Glomerular visceral epithelial cell (primary cell): ENCODE measurements around the gene TOMM40L.
A peak's percentile ranks its signal among the peaks of the same experiment; 100 is the strongest.

Source experiments
- DNase-seq: peaks from one replicate; pipeline ENCODE4 v3.0.0-alpha.2; 2016; ENCODE audit errors: extremely low spot score

TOMM40L gene

GRCh38 chr1:161197560-161198193 is 28.2 kb upstream of the TOMM40L start:
- no peak for DNase-seq

- no peak for DNase-seq
These were observed 27.5 kb upstream of the TOMM40L start for GRCh38 chr1:161198194-161198896.

GRCh38 chr1:161198897-161199431 is 26.9 kb upstream of the TOMM40L start, which contains the start of gene ADAMTS4:
ADAMTS4 (minus strand) TSS chr1:161199054; CDS start chr1:161198627, 427 bp downstream.
- no peak for DNase-seq

- DNase-seq, result no peak
These were observed 26.2 kb upstream of the TOMM40L start for GRCh38 chr1:161199506-161200139.

GRCh38 chr1:161200421-161200991 is 25.4 kb upstream of the TOMM40L start:
- DNase-seq, result no peak

- no peak for DNase-seq
These were observed 24.6 kb upstream of the TOMM40L start for GRCh38 chr1:161200992-161201835.

GRCh38 chr1:161201836-161202712 is 23.8 kb upstream of the TOMM40L start, which contains the start of gene NDUFS2:
NDUFS2 (plus strand) TSS chr1:161202367; CDS start chr1:161202386, 19 bp downstream.
- peak; percentile 99 for DNase-seq

- no peak for DNase-seq
These were observed 19.3 kb upstream of the TOMM40L start for GRCh38 chr1:161206411-161207140.

GRCh38 chr1:161207173-161207572 is 18.7 kb upstream of the TOMM40L start:
- no peak for DNase-seq

- peak; percentile 77 for DNase-seq
These were observed 16.0 kb upstream of the TOMM40L start for GRCh38 chr1:161209790-161210409.

- no peak for DNase-seq
These were observed 11.5 kb upstream of the TOMM40L start for GRCh38 chr1:161214369-161214768.

GRCh38 chr1:161215076-161215475 is 10.8 kb upstream of the TOMM40L start, which contains the start of gene FCER1G:
FCER1G (plus strand) TSS chr1:161215295; CDS start chr1:161215322, 27 bp downstream.
- no peak for DNase-seq

- DNase-seq, result peak; percentile 89
These were observed 8.7 kb upstream of the TOMM40L start for GRCh38 chr1:161216945-161217712.

- no peak for DNase-seq
These were observed 8.0 kb upstream of the TOMM40L start for GRCh38 chr1:161217831-161218230.

- no peak for DNase-seq
These were observed 7.4 kb upstream of the TOMM40L start for GRCh38 chr1:161218301-161219077.

- no peak for DNase-seq
These were observed 6.6 kb upstream of the TOMM40L start for GRCh38 chr1:161219078-161219892.
